Measurements from ENCODE around the gene CHAF1A.
A peak's percentile ranks its signal among the peaks of the same experiment; 100 is the strongest.

CHAF1A gene

GRCh38 chr19:4402171-4403004, at the start of gene CHAF1A:
Gene CHAF1A (plus strand): TSS chr19:4402640. CDS start chr19:4402763, 123 bp downstream.
- H3K4me3 ChIP-seq (ENCODE audit: low read depth, low read length) = peak within 1 kb of the TSS; percentile 72
- TF ChIP-seq, protein P1, sequence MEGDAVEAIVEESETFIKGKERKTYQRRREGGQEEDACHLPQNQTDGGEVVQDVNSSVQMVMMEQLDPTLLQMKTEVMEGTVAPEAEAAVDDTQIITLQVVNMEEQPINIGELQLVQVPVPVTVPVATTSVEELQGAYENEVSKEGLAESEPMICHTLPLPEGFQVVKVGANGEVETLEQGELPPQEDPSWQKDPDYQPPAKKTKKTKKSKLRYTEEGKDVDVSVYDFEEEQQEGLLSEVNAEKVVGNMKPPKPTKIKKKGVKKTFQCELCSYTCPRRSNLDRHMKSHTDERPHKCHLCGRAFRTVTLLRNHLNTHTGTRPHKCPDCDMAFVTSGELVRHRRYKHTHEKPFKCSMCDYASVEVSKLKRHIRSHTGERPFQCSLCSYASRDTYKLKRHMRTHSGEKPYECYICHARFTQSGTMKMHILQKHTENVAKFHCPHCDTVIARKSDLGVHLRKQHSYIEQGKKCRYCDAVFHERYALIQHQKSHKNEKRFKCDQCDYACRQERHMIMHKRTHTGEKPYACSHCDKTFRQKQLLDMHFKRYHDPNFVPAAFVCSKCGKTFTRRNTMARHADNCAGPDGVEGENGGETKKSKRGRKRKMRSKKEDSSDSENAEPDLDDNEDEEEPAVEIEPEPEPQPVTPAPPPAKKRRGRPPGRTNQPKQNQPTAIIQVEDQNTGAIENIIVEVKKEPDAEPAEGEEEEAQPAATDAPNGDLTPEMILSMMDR (IDR thresholded peaks at IDR 0.05; ENCODE audit: low read depth, low read length) = no peak

GRCh38 chr19:4352701-4353121, 49.7 kb upstream of the CHAF1A start:
- H3K4me3 ChIP-seq (ENCODE audit: low read depth, low read length) = no peak overlapping the region
- TF ChIP-seq, protein P1 (IDR thresholded peaks at IDR 0.05; ENCODE audit: low read depth, low read length) = peak; percentile 94

- no peak overlapping the region for H3K4me3 ChIP-seq (ENCODE audit: low read depth, low read length)
- TF ChIP-seq, protein P1 (IDR thresholded peaks at IDR 0.05; ENCODE audit: low read depth, low read length) = no peak
Observed at GRCh38 chr19:4354282-4354681, 48.2 kb upstream of the CHAF1A start.

- H3K4me3 ChIP-seq (ENCODE audit: low read depth, low read length) = no peak overlapping the region
- TF ChIP-seq, protein P1 (IDR thresholded peaks at IDR 0.05; ENCODE audit: low read depth, low read length) = no peak
Observed at GRCh38 chr19:4354897-4355296, 47.5 kb upstream of the CHAF1A start.

- TF ChIP-seq, protein P1 (IDR thresholded peaks at IDR 0.05; ENCODE audit: low read depth, low read length) = no peak
- no peak overlapping the region for H3K4me3 ChIP-seq (ENCODE audit: low read depth, low read length)
Observed at GRCh38 chr19:4357095-4357797, 45.2 kb upstream of the CHAF1A start.

DNA sequence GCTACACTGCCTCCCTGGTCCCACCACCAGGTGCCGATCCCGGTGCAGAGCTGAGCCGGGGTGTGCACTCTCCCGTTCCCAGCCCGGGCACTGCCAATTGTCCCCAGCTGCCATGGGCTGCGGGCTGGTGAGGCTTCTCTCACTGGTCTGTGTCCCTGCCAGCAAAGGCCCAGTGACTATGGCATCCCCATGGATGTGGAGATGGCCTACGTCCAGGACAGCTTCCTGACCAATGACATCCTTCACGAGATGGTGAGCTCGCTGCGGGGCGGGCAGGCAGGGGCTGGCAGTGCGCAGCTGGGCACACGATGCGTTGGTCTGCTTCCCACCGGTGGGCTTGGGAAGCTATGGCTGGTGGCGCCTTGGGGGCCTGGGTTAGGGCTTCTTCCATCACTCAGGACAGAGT, 44.5 kb upstream of the CHAF1A start:
- no peak overlapping the region for H3K4me3 ChIP-seq (ENCODE audit: low read depth, low read length)
- TF ChIP-seq, protein P1 (IDR thresholded peaks at IDR 0.05; ENCODE audit: low read depth, low read length) = no peak

Data from WI38 (cell line).